GM18511 (cell line): Measurements from ENCODE around the gene LCN2.
"Not testable (repeated sequence)": the region's sequence is repeated elsewhere in the genome, so short reads cannot be mapped to it uniquely, and the experiment has no call there.

Experiments
- ATAC-seq: cut with Tn5 transposase; IDR thresholded peaks from one replicate; pipeline ENCODE4 v1.9.1; 2021; ENCODE audit warnings: mild to moderate bottlenecking, moderate library complexity; ENCODE audit not compliant: unreplicated experiment

Gene LCN2

GRCh38 chr9:128127568-128127989 lies 21.7 kb upstream of the LCN2 start, which contains the start of gene PTGES2:
TSS of gene PTGES2 (minus strand) at chr9:128127729. CDS start at chr9:128127717, 12 bp downstream.
- ATAC-seq = peak; percentile 64

- ATAC-seq = peak; percentile 72
These were observed 21.0 kb upstream of the LCN2 start for GRCh38 chr9:128127990-128128835.

DNA sequence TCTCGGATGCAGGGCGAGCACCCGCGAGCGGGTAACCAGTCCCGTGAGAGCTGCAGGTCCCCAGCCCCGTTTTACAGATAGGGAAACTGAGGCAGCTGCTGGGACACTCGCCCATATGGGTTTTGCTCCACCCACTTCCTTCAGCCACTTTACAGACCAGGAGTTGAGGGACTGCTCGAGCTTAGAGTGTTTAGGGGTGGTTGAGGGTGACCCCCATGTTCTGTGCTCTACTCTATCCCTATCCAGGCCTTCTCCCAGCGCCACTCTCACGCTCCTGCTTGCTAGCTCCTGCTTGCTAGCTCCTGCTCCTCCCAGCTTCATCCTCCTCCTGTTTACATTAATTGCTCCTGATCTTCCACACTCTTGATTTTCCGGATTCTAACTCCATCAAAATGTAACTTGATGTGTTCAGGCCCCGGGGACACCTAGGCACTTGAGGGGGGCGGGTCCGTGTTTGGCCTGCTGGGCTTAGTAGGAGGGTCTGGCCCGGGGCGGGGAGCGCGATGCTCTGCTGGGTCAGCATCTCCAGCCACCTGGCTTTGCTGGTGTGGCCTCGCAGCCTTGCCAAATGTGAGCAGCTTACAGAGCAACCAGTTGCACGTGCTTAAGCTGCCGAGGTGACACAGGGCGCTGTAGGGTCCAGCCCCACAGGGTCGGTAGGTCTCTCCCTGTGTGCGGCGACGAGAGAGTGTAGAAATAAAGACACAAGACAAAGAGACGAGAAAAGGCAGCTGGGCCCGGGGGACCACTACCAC lies 20.2 kb upstream of the LCN2 start:
- no peak for ATAC-seq

DNA sequence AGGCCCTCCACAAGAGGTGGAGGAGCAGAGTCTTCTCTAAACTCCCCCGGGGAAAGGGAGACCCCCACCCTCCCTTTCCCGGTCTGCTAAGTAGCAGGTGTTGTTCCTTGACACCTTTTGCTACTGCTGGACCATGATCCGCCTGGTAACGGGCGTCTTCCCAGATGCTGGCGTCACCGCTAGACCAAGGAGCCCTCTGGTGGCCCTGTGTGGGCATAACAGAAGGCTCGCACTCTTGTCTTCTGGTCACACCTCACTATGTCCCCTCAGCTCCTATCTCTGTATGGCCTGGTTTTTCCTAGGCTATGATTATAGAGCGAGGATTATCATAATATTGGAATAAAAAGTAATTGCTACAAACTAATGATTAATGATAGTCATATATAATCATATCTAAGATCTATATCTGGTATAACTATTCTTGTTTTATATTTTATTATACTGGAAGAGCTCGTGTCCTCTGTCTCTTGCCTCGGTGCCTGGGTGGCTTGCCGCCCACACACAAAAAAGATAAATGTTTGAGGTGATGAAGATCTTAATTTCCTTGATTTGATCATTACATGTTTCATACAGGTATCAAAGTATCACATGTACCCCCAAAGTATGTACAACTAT lies 19.2 kb upstream of the LCN2 start:
- not testable (repeated sequence) for ATAC-seq

GRCh38 chr9:128130651-128131050 lies 18.6 kb upstream of the LCN2 start:
- not testable (repeated sequence) for ATAC-seq

- ATAC-seq = not testable (repeated sequence)
These were observed 17.9 kb upstream of the LCN2 start for GRCh38 chr9:128131346-128131745.

DNA sequence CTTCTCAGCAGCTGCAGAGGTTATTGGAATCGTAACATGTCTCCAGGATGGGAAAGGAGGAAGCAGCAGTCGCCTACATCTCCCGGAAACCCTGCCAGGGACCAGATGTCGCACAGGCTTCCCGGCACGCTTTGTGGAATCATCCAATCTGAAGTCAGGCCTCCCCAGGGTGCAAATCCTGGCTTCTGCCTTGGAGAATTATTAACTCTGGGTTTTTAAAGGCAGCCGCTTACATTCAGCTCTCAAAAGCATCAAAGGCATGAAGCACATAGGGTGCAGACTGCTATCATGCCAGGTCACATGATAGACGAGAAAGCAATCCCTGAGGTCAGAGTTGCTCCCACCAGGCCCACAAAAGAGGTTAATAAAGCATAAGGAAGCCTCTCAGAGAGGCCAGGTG lies 17.1 kb upstream of the LCN2 start:
- ATAC-seq = not testable (repeated sequence)

DNA sequence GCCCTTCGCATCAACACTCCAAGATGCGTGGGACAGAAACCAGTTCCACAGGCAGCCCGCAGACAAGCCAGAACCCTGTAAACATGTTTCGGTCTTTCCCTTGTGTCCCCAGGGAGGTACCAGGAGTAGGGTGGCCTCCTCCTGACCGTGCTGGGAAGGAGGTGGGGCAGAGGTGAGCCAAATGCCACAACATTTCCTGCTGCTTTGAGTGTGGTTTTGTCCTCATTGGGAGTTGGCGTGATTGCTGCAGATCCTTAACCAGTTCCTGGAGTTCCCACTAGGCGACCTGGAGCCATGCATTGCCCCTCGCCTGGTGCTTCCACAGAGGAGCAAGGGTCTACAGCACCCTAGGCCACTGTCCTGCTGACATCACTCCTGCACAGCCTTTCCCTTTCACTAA lies 13.7 kb upstream of the LCN2 start:
- not testable (repeated sequence) for ATAC-seq

DNA sequence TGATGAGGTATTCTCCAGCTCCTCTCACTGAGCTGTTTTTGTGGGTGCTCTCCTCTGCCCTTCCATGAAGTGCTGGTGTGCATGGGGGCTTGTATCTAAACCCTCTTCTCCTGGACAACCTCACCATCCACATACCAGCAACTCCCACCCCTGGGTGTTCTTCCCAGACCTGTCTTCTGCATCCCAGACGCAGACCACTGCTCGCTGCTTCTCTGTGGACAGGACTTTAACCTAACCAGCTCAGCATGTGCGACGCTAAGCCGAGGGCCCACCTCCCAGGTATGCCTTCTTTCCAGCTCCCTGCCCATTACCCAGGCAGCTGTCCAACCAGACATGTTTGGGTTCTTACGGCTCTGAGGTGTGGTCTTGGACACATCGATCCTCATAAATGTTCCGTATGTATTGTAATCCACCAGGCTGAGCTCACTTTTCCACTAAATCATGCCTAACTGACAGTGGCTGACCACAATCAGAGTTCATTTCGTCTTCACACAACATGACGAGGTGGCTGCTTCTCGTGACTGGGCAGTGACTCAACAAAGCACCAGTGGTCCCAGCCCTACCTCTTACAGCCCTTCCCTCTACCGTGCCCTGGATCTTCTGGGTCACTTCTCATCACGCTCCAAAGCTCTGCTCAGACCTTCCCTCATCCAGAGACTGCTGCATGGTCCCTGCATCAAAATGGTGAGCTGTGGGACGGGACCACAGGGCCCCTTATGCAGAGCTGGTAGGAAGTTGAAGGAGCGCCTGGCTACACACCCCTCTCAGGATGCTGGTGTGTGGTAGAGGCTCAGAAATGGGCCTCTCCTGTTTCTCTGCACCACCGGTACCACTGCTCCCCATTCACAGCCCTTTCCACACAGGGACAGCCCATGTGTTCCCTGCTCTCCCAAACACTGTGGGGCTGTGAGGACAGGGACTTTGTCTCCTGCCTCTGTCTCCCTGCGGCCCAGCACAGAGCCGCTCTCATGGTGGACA lies 12.1 kb upstream of the LCN2 start:
- ATAC-seq = no peak

GRCh38 chr9:128138001-128138400 lies 11.3 kb upstream of the LCN2 start:
- ATAC-seq = no peak

DNA sequence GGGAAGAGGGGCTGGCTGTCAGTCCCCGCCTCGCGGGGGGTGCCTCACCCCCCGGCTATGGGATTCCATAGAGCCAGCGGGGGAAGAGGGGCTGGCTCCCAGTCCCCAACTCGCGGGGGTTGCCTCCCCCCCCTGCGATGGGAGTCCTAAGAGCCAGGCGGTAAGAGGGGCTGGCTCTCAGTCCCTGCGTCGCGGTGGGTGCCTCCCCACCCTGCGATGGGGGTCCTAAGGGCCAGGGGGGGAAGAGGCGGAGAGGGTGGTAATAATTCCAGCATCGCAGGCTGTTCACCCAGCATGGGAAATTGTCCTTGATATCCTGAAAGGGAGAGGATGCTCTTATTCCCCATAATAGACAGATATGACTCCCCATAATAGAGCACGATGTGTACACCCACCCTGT lies 9.6 kb upstream of the LCN2 start:
- no peak for ATAC-seq

- no peak for ATAC-seq
These were observed 7.6 kb upstream of the LCN2 start for GRCh38 chr9:128141604-128142003.

DNA sequence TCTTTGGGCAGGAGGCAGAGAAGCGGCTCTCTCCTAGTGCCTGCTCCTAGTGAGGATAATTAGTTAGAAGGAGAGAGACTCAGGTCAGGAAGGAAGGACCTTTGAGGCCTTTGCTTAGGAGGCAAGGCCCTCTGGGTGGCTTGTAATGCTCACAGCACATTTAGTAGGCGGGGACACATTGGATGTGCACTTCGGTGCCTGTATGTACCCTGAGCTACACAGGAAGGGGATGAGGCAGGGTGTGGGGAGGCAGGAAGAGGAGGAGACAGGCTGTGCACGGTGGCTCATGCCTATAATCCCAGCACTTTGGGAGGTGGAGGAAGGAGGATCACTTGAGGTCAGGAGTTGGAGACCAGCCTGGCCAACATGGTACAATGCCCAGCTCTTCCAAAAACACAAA lies 7.2 kb upstream of the LCN2 start:
- ATAC-seq = no peak

DNA sequence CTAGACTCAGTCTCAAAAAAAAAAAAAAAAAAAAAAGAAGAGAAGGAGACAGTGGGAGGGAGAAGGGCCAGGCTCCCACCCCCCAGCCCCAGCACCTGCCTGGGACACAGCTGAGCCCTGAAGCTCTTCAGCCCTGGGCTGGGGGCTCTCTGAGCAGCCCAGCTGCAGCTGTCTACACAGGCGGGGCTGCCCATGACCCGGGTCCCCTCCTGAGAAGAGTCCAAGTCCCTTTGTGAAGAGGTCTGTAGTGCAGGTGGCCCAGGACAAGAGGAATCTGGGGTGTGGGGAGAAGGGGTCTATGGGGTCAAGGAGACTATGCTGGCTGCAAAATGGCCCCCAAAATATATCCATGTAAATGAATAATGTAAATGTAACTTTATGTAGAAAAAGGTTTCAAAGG lies 6.7 kb upstream of the LCN2 start:
- ATAC-seq = no peak

GRCh38 chr9:128143525-128144238 lies 5.6 kb upstream of the LCN2 start:
- no peak for ATAC-seq

GRCh38 chr9:128144239-128145181 lies 4.7 kb upstream of the LCN2 start:
- no peak for ATAC-seq

GRCh38 chr9:128145536-128145935 lies 3.7 kb upstream of the LCN2 start:
- ATAC-seq = no peak

- ATAC-seq = no peak
These were observed 3.3 kb upstream of the LCN2 start for GRCh38 chr9:128145951-128146351.
